B cell (primary cell): ENCODE results near the gene EFHB. TPM values are rescaled to one million over a fixed set of nuclear protein-coding genes. Genes with fewer than 3 reads are reported as not detected.

Experiments used
- ATAC-seq: fragments of 200-7000 bp; cut with Tn5 transposase; one replicate; pipeline ENCODE4 v1.10.0; 2021; ENCODE audit warnings: low read depth, mild to moderate bottlenecking, moderate number of reproducible peaks, moderate library complexity
- CTCF ChIA-PET: fragments of 350-600 bp; sonication (Branson Sonifier 250); formaldehyde crosslinking; loops from one replicate; lab custom pipeline; 2021; ENCODE audit warnings: antibody characterized with exemption, inconsistent platforms; lab: Charles Lee
- POLR2A ChIA-PET: fragments of 350-600 bp; sonication (Branson Sonifier 250); formaldehyde crosslinking; loops from one replicate; lab custom pipeline; 2021; ENCODE audit warnings: antibody characterized with exemption; lab: Charles Lee
- DNase-seq: peaks from one replicate; pipeline ENCODE4 v3.0.0; 2013
- H2AFZ ChIP-seq: 2 replicates; pipeline ENCODE4 v1.6.1; 2012; ENCODE audit warnings: mild to moderate bottlenecking, low read depth, low read length; ENCODE audit not compliant: insufficient read depth, poor library complexity, severe bottlenecking
- H3K27ac ChIP-seq, 2 donors: 1 replicate in 1 of 2; 2 replicates in 1 of 2; pipeline ENCODE4 v1.5.1; 2012 to 2013; ENCODE audit warnings: low read length in 2 of 2, mild to moderate bottlenecking in 2 of 2, moderate library complexity in 1 of 2
- H3K27me3 ChIP-seq, 4 experiments: fragments of 200-600 bp in 1 of 4; sonication (generic) in 1 of 4; replicated peaks in 1 of 4; 1 replicate in 2 of 4; 2 replicates in 2 of 4; pipeline versions ENCODE4 v1.6.1 to v1.7.0; 2013 to 2016; ENCODE audit warnings: low read length in 3 of 4, mild to moderate bottlenecking in 2 of 4, mixed read lengths in 1 of 4, moderate library complexity in 1 of 4; ENCODE audit not compliant: insufficient read depth in 4 of 4, control insufficient read depth in 3 of 4; ENCODE audit errors: control extremely low read depth in 1 of 4
- H3K36me3 ChIP-seq, 2 experiments: replicated peaks in 1 of 2; 1 replicate in 1 of 2; 2 replicates in 1 of 2; pipeline versions ENCODE4 v1.6.1 to v1.7.1; 2013; ENCODE audit warnings: low read length in 1 of 2; ENCODE audit not compliant: insufficient read depth in 2 of 2, control insufficient read depth in 1 of 2; ENCODE audit errors: control extremely low read depth in 1 of 2, extremely low read depth in 1 of 2
- H3K4me1 ChIP-seq, 2 donors: fragments of 200-600 bp in 1 of 2; sonication (generic) in 1 of 2; 1 replicate in 1 of 2; 2 replicates in 1 of 2; pipeline versions ENCODE4 v1.5.1 to v1.6.1; 2013 to 2017; ENCODE audit warnings: low read length in 2 of 2; ENCODE audit not compliant: control insufficient read depth in 2 of 2, insufficient read depth in 2 of 2
- H3K4me2 ChIP-seq: replicated peaks from 2 replicates; pipeline ENCODE3; 2012; ENCODE audit warnings: mild to moderate bottlenecking, low read depth, low read length; ENCODE audit not compliant: poor library complexity, severe bottlenecking
- H3K4me3 ChIP-seq, 5 experiments: fragments of 200-600 bp in 1 of 5; sonication (generic) in 1 of 5; 1 replicate in 3 of 5; 2 replicates in 2 of 5; pipeline versions ENCODE4 v1.5.1 to v1.7.0; 2011 to 2016; ENCODE audit warnings: low read length in 4 of 5, mild to moderate bottlenecking in 4 of 5, low read depth in 2 of 5, control low read depth in 1 of 5, moderate library complexity in 1 of 5; ENCODE audit not compliant: insufficient read depth in 1 of 5; ENCODE audit errors: control extremely low read depth in 1 of 5, extremely low read depth in 1 of 5
- H3K79me2 ChIP-seq: fragments of 200-600 bp; sonication (generic); one replicate; pipeline ENCODE4 v1.6.0; 2016; ENCODE audit warnings: low read length; ENCODE audit not compliant: control insufficient read depth, insufficient read depth
- H3K9ac ChIP-seq: fragments of 200-600 bp; sonication (generic); 2 replicates; pipeline ENCODE4 v1.6.1; 2017; ENCODE audit warnings: mild to moderate bottlenecking, low read length, moderate library complexity
- H3K9me3 ChIP-seq, 3 donors: one replicate each; pipeline versions ENCODE4 v1.6.1 to v1.7.1; 2013; ENCODE audit warnings: low read length in 2 of 3; ENCODE audit not compliant: control insufficient read depth in 2 of 3, insufficient read depth in 1 of 3; ENCODE audit errors: control extremely low read depth in 1 of 3
- H4K20me1 ChIP-seq: 2 replicates; pipeline ENCODE4 v1.6.0; 2012; ENCODE audit warnings: mild to moderate bottlenecking, low read length; ENCODE audit not compliant: insufficient read depth, control insufficient read depth, poor library complexity, severe bottlenecking
- H3K27ac Mint-ChIP-seq: one replicate; pipeline ENCODE4 v1.8.0; 2021; ENCODE audit warnings: mixed read lengths
- H3K27me3 Mint-ChIP-seq: one replicate; pipeline ENCODE4 v1.8.0; 2021; ENCODE audit warnings: mixed read lengths
- H3K4me1 Mint-ChIP-seq: one replicate; pipeline ENCODE4 v1.8.0; 2021; ENCODE audit warnings: mixed read lengths
- H3K4me3 Mint-ChIP-seq: one replicate; pipeline ENCODE4 v1.8.0; 2021; ENCODE audit warnings: mixed read lengths
- H3K9me3 Mint-ChIP-seq: one replicate; pipeline ENCODE4 v1.8.0; 2022; ENCODE audit warnings: mixed read lengths; ENCODE audit not compliant: insufficient read depth
- EZH2 ChIP-seq: IDR thresholded peaks from 2 replicates; pipeline ENCODE4 v1.6.1; 2012; ENCODE audit warnings: borderline replicate concordance, low read depth, mild to moderate bottlenecking, moderate library complexity, low read length; ENCODE audit not compliant: insufficient read depth, poor library complexity, severe bottlenecking
- WGBS: methylation state at CpG from one replicate; pipeline ENCODE4 v1.1.5; 2013; ENCODE audit warnings: missing lambda C conversion rate; ENCODE audit not compliant: insufficient coverage; 5-methylcytosine and 5-hydroxymethylcytosine counted together
- intact Hi-C: fragments of 100-400 bp; cut with micrococcal nuclease; formaldehyde crosslinking; loops from one replicate; pipeline ENCODE4 v1.10.0; 2022
- polyA plus RNA-seq: library from polyadenylated mRNA; depleted of rRNA; stranded (reverse); fragments of >200 nt; gene quantifications from 2 replicates; pipeline ENCODE4 v1.2.3, GENCODE V29; 2012
- total RNA-seq, 2 donors: library from RNA; stranded (reverse); fragments of 120-200 nt in 1 of 2; gene quantifications; 1 replicate in 1 of 2; 2 replicates in 1 of 2; pipeline versions ENCODE4 v1.2.3 to v1.2.4, GENCODE V29; 2013 to 2022
- TF ChIP-seq, protein P1 (sequence below): fragments of 200-600 bp; IDR thresholded peaks from one replicate; pipeline ENCODE4 v1.8.0; 2022; ENCODE audit warnings: antibody characterized with exemption, mild to moderate bottlenecking

Gene EFHB
- total and polyA plus RNA-seq, 2 donors (not counting 1 experiment from before 2014, with no cell fraction given) = 0.74 to 1.3 TPM

DNA sequence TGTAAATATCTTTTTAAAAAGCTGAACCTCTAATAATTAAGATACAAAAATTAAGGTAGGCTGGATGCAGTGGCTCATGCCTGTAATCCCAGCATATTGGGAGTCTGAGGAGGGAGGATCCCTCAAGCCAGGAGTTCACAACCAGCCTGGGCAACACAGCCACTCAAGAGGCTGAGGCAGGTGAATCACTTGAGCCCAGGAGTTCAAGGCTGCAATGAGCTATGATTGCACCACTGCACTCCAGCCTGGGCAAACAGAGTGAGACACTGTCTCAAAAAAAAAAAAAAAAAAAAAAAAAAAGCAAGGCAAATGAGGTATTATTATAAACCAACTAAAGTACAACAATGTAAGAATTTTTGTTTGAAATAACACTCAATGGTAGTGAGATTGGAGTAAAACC is 47.6 kb downstream of the EFHB start:
- no peaks in the 10 kb centered on the region for H3K36me3 ChIP-seq
- ChIA-PET CTCF (interaction anchor here (0.6 to 2.9 kb wide), 6 partner anchors 9 to 538 kb away, joined by 3 to 9 read pairs (median 4); partner anchors contain the start of gene SGO1), POLR2A (no interaction called here)
- no peaks in the 10 kb centered on the region for H3K9me3 ChIP-seq
- H3K27me3 ChIP-seq = no peaks in the 10 kb centered on the region
- no peak overlapping the region for H3K4me3 ChIP-seq
- H3K4me2 ChIP-seq = no peak overlapping the region
- H2AFZ ChIP-seq = no peak overlapping the region
- Mint-ChIP-seq H3K9me3 (no peaks in the 10 kb centered on the region), H3K4me3 (no peak overlapping the region), H3K27ac (no peak overlapping the region), H3K27me3 (no peaks in the 10 kb centered on the region), H3K4me1 (no peaks in the 10 kb centered on the region)
- H3K79me2 ChIP-seq = no peaks in the 10 kb centered on the region
- DNase-seq (no peak), ATAC-seq (no peak)
- H3K9ac ChIP-seq = no peak overlapping the region
- H3K27ac ChIP-seq = no peak overlapping the region
- H4K20me1 ChIP-seq = no peaks in the 10 kb centered on the region
- intact Hi-C loops = loop anchor here (5.0 to 10.0 kb wide), 3 partner anchors 156 to 668 kb away; partner anchors contain the start of genes KAT2B and SGO1
- TF ChIP-seq EZH2 = no peak
- TF ChIP-seq, protein P1, sequence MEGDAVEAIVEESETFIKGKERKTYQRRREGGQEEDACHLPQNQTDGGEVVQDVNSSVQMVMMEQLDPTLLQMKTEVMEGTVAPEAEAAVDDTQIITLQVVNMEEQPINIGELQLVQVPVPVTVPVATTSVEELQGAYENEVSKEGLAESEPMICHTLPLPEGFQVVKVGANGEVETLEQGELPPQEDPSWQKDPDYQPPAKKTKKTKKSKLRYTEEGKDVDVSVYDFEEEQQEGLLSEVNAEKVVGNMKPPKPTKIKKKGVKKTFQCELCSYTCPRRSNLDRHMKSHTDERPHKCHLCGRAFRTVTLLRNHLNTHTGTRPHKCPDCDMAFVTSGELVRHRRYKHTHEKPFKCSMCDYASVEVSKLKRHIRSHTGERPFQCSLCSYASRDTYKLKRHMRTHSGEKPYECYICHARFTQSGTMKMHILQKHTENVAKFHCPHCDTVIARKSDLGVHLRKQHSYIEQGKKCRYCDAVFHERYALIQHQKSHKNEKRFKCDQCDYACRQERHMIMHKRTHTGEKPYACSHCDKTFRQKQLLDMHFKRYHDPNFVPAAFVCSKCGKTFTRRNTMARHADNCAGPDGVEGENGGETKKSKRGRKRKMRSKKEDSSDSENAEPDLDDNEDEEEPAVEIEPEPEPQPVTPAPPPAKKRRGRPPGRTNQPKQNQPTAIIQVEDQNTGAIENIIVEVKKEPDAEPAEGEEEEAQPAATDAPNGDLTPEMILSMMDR = no peak
- no peaks in the 10 kb centered on the region for H3K4me1 ChIP-seq

DNA sequence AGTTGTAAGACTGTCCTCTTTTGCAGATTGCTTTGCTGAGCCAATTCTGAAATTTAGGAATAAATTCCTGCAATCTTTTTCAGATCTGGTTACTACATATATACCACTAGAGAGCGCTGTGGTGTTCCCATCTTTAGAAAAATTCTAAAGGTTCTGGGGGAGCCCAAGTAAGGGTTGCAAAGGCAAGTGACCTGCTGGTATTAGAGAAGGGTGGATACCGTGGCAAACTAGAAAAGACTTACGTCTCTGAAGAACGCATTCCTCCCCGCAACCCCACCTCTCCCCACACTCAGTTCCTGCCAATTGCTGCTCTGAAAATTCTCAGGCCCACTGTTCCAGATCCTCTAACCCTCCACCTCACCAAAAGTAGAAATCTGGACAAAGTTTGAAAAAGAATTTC is 48.5 kb downstream of the EFHB start:
- CTCF ChIA-PET = interaction anchor here (0.7 to 2.9 kb wide), 7 partner anchors 8 to 634 kb away, joined by 3 to 9 read pairs (median 7); no protein-coding TSS in a partner anchor
- peak; percentile 33 for ATAC-seq
- intact Hi-C loops = loop anchor here (5.0 to 10.0 kb wide), 3 partner anchors 157 to 669 kb away; partner anchors contain the start of genes KAT2B and SGO1

More for the DNA sequence above, 48.5 kb downstream of the EFHB start:
- Mint-ChIP-seq H3K27me3 (no peaks in the 10 kb centered on the region), H3K4me1 (no peaks in the 10 kb centered on the region), H3K9me3 (no peaks in the 10 kb centered on the region), H3K27ac (no peak overlapping the region), H3K4me3 (no peak overlapping the region)
- H3K9ac ChIP-seq = no peak overlapping the region
- no peak for TF ChIP-seq EZH2
- TF ChIP-seq, protein P1 = peak; percentile 68
- POLR2A ChIA-PET = no interaction called here
- 80% methylated on average over 3 of the region's 5 CpGs for WGBS
- H3K27me3 ChIP-seq = no peaks in the 10 kb centered on the region
- H3K36me3 ChIP-seq = no peaks in the 10 kb centered on the region
- H4K20me1 ChIP-seq = no peaks in the 10 kb centered on the region
- no peaks in the 10 kb centered on the region for H3K79me2 ChIP-seq
- H3K9me3 ChIP-seq = no peaks in the 10 kb centered on the region
- H2AFZ ChIP-seq = no peak overlapping the region
- H3K4me3 ChIP-seq = no peak overlapping the region
- peak; percentile 50 for DNase-seq
- H3K4me1 ChIP-seq = no peaks in the 10 kb centered on the region
- H3K4me2 ChIP-seq = no peak overlapping the region
- no peak overlapping the region for H3K27ac ChIP-seq
